HS-5 (cell line): ENCODE measurements around the gene DTWD1.
"Not testable (repeated sequence)": the region's sequence is repeated elsewhere in the genome, so short reads cannot be mapped to it uniquely, and the experiment has no call there.

Experiments used
- DNase-seq: peaks from one replicate; pipeline ENCODE4 v3.0.0-alpha.2; 2012; ENCODE audit warnings: low read depth

Gene DTWD1

GRCh38 chr15:49646891-49647290, 26.0 kb downstream of the DTWD1 start:
- no peak for DNase-seq

GRCh38 chr15:49649987-49650386, 29.1 kb downstream of the DTWD1 start:
- no peak for DNase-seq

- DNase-seq: no peak
These were observed 29.8 kb downstream of the DTWD1 start for GRCh38 chr15:49650676-49651075.

GRCh38 chr15:49652922-49653321, 32.1 kb downstream of the DTWD1 start:
- DNase-seq: no peak

- DNase-seq: no peak
These were observed 35.9 kb downstream of the DTWD1 start for GRCh38 chr15:49656734-49657133.

GRCh38 chr15:49664716-49665115, 43.9 kb downstream of the DTWD1 start:
- DNase-seq: no peak

- DNase-seq: not testable (repeated sequence)
These were observed 45.6 kb downstream of the DTWD1 start for GRCh38 chr15:49666486-49666885.

GRCh38 chr15:49669288-49669687, 48.4 kb downstream of the DTWD1 start:
- DNase-seq: no peak

GRCh38 chr15:49673861-49674260, 53.0 kb downstream of the DTWD1 start:
- no peak for DNase-seq

- DNase-seq: no peak
These were observed 53.5 kb downstream of the DTWD1 start for GRCh38 chr15:49674370-49674769.

- peak; percentile 85 for DNase-seq
These were observed 54.2 kb downstream of the DTWD1 start for GRCh38 chr15:49675041-49675440.

GRCh38 chr15:49678655-49679054, 57.8 kb downstream of the DTWD1 start:
- no peak for DNase-seq

- DNase-seq: no peak
These were observed 65.8 kb downstream of the DTWD1 start for GRCh38 chr15:49686599-49686998.

GRCh38 chr15:49688135-49688790, 67.4 kb downstream of the DTWD1 start:
- DNase-seq: no peak

GRCh38 chr15:49692514-49693090, 71.8 kb downstream of the DTWD1 start:
- no peak for DNase-seq

- DNase-seq: no peak
These were observed 72.7 kb downstream of the DTWD1 start for GRCh38 chr15:49693498-49693897.

GRCh38 chr15:49696433-49696832, 75.6 kb downstream of the DTWD1 start:
- peak; percentile 26 for DNase-seq

GRCh38 chr15:49697121-49697520, 76.3 kb downstream of the DTWD1 start:
- DNase-seq: no peak

GRCh38 chr15:49702982-49703381, 82.1 kb downstream of the DTWD1 start:
- DNase-seq: not testable (repeated sequence)
